ENCODE measurements around the gene NUDT16L1.

NUDT16L1 gene

GRCh38 chr16:4674926-4675530 is 18.3 kb upstream of the NUDT16L1 start:
- no peak for TF ChIP-seq POLR2A (IDR thresholded peaks at IDR 0.05; ENCODE audit: low read depth, low read length)
- no peak for FAIRE-seq
- no peak for DNase-seq (ENCODE audit: insufficient read length, low spot score)

- DNase-seq (ENCODE audit: insufficient read length, low spot score): no peak
- no peak for FAIRE-seq
- no peak for TF ChIP-seq POLR2A (IDR thresholded peaks at IDR 0.05; ENCODE audit: low read depth, low read length)
Observed at GRCh38 chr16:4675864-4676786, 17.2 kb upstream of the NUDT16L1 start.

- DNase-seq (ENCODE audit: insufficient read length, low spot score) (no peak), FAIRE-seq (no peak)
- no peak for TF ChIP-seq POLR2A (IDR thresholded peaks at IDR 0.05; ENCODE audit: low read depth, low read length)
Observed at GRCh38 chr16:4676831-4677230, 16.5 kb upstream of the NUDT16L1 start.

GRCh38 chr16:4677390-4677789 is 16.0 kb upstream of the NUDT16L1 start:
- FAIRE-seq (no peak), DNase-seq (ENCODE audit: insufficient read length, low spot score) (no peak)
- TF ChIP-seq POLR2A (IDR thresholded peaks at IDR 0.05; ENCODE audit: low read depth, low read length): no peak

- FAIRE-seq (no peak), DNase-seq (ENCODE audit: insufficient read length, low spot score) (no peak)
- TF ChIP-seq POLR2A (IDR thresholded peaks at IDR 0.05; ENCODE audit: low read depth, low read length): no peak
Observed at GRCh38 chr16:4677994-4678393, 15.4 kb upstream of the NUDT16L1 start.

- no peak for TF ChIP-seq POLR2A (IDR thresholded peaks at IDR 0.05; ENCODE audit: low read depth, low read length)
- FAIRE-seq (no peak), DNase-seq (ENCODE audit: insufficient read length, low spot score) (no peak)
Observed at GRCh38 chr16:4678596-4678995, 14.8 kb upstream of the NUDT16L1 start.

- no peak for TF ChIP-seq POLR2A (IDR thresholded peaks at IDR 0.05; ENCODE audit: low read depth, low read length)
- FAIRE-seq (no peak), DNase-seq (ENCODE audit: insufficient read length, low spot score) (no peak)
Observed at GRCh38 chr16:4679156-4679849, 14.1 kb upstream of the NUDT16L1 start.

GRCh38 chr16:4679850-4680636 is 13.3 kb upstream of the NUDT16L1 start:
- TF ChIP-seq POLR2A (IDR thresholded peaks at IDR 0.05; ENCODE audit: low read depth, low read length): no peak
- FAIRE-seq (no peak), DNase-seq (ENCODE audit: insufficient read length, low spot score) (no peak)

GRCh38 chr16:4680673-4681470 is 12.5 kb upstream of the NUDT16L1 start:
- TF ChIP-seq POLR2A (IDR thresholded peaks at IDR 0.05; ENCODE audit: low read depth, low read length): no peak
- no peak for DNase-seq (ENCODE audit: insufficient read length, low spot score)
- no peak for FAIRE-seq

GRCh38 chr16:4681471-4682083 is 11.8 kb upstream of the NUDT16L1 start:
- FAIRE-seq (no peak), DNase-seq (ENCODE audit: insufficient read length, low spot score) (no peak)
- no peak for TF ChIP-seq POLR2A (IDR thresholded peaks at IDR 0.05; ENCODE audit: low read depth, low read length)

- TF ChIP-seq POLR2A (IDR thresholded peaks at IDR 0.05; ENCODE audit: low read depth, low read length): no peak
- no peak for DNase-seq (ENCODE audit: insufficient read length, low spot score)
- no peak for FAIRE-seq
Observed at GRCh38 chr16:4682084-4682591, 11.2 kb upstream of the NUDT16L1 start.

- TF ChIP-seq POLR2A (IDR thresholded peaks at IDR 0.05; ENCODE audit: low read depth, low read length): no peak
- DNase-seq (ENCODE audit: insufficient read length, low spot score) (no peak), FAIRE-seq (no peak)
Observed at GRCh38 chr16:4682616-4683254, 10.6 kb upstream of the NUDT16L1 start.

All from H54 (cell line).